Measurements from ENCODE around the gene SERPINA5.

DNA sequence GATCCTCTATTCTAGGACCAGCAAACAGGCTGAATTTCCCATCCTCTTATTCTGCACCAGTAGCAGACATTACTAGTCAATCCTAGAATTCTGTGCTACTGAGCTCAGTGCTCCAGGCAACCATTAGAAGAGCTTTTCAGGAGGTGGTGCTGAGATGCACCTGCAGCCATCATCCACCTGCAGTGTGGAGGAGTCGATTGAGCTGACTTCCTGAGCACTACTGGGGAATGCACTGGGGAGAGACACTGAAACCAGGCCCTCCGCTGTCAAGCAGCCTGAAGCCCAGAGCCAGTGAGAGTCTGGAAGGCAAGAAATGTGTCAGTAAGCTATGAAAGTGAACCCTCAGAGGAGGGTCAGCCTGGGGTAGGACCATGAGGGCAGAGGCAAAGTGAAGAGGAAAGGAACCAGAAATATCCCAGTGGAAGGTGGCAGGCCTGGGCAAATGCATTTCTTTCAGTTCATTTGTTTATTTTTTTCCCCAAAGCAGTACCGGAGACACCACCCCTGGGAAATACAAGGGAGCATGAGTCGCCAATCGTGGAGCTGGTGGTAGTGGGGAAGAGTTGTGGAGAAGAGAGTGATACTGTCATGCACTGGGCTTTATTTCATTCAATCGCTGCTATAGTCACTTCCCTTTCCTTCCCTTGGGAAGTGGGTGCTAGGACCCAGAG, 43.0 kb upstream of the SERPINA5 start:
- TF ChIP-seq POLR2A (IDR thresholded peaks at IDR 0.05): no peak
- TF ChIP-seq, protein P1, sequence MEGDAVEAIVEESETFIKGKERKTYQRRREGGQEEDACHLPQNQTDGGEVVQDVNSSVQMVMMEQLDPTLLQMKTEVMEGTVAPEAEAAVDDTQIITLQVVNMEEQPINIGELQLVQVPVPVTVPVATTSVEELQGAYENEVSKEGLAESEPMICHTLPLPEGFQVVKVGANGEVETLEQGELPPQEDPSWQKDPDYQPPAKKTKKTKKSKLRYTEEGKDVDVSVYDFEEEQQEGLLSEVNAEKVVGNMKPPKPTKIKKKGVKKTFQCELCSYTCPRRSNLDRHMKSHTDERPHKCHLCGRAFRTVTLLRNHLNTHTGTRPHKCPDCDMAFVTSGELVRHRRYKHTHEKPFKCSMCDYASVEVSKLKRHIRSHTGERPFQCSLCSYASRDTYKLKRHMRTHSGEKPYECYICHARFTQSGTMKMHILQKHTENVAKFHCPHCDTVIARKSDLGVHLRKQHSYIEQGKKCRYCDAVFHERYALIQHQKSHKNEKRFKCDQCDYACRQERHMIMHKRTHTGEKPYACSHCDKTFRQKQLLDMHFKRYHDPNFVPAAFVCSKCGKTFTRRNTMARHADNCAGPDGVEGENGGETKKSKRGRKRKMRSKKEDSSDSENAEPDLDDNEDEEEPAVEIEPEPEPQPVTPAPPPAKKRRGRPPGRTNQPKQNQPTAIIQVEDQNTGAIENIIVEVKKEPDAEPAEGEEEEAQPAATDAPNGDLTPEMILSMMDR (IDR thresholded peaks at IDR 0.05): no peak
